HepG2 (cell line): ENCODE results near the gene TASOR2. TPM values are rescaled to one million over a fixed set of nuclear protein-coding genes. Genes with fewer than 3 reads are reported as not detected.

ENCODE experiments used
- ATM ChIP-seq: fragments of 450-650 bp; IDR thresholded peaks from 2 replicates; pipeline ENCODE4 v1.7.1; 2017; ENCODE audit warnings: mild to moderate bottlenecking, borderline replicate concordance
- BCLAF1 ChIP-seq: fragments of 450-650 bp; IDR thresholded peaks from 2 replicates; pipeline ENCODE4 v1.6.1; 2017; ENCODE audit warnings: mild to moderate bottlenecking
- CHD4 ChIP-seq: fragments of 200-600 bp; sonication (generic); IDR thresholded peaks from 2 replicates; pipeline ENCODE4 v1.7.0; 2017; ENCODE audit warnings: mild to moderate bottlenecking, low read length, borderline replicate concordance
- ETV6 ChIP-seq: sonication (generic); formaldehyde crosslinking; conservative IDR thresholded peaks from 2 replicates; pipeline ENCODE4 v1.4.0; 2020; ENCODE audit warnings: missing genetic modification reagents
- GLI4 ChIP-seq: sonication (generic); formaldehyde crosslinking; IDR thresholded peaks from 2 replicates; pipeline ENCODE4 v1.5.1; 2020; ENCODE audit warnings: missing genetic modification reagents, mild to moderate bottlenecking, moderate library complexity, borderline replicate concordance
- HOMEZ ChIP-seq: IDR thresholded peaks from 2 replicates; pipeline ENCODE4 v1.6.1; 2016; ENCODE audit warnings: low read depth
- MZF1 ChIP-seq: sonication (generic); formaldehyde crosslinking; IDR thresholded peaks from 2 replicates; pipeline ENCODE4 v1.8.1; 2023; ENCODE audit warnings: mild to moderate bottlenecking, missing genetic modification reagents, borderline replicate concordance
- NPAS2 ChIP-seq: sonication (generic); formaldehyde crosslinking; IDR thresholded peaks from 2 replicates; pipeline ENCODE4 v1.8.0; 2022; ENCODE audit warnings: mild to moderate bottlenecking, missing genetic modification reagents, borderline replicate concordance
- PAWR ChIP-seq: sonication (generic); formaldehyde crosslinking; IDR thresholded peaks from 2 replicates; pipeline ENCODE4 v1.4.0; 2020; ENCODE audit warnings: missing genetic modification reagents, mild to moderate bottlenecking, borderline replicate concordance
- POLR2G ChIP-seq: fragments of 200-400 bp; formaldehyde crosslinking; IDR thresholded peaks from 2 replicates; pipeline ENCODE4 v1.6.1; 2018; ENCODE audit warnings: mild to moderate bottlenecking, low read depth, low read length, moderate library complexity
- SP1 ChIP-seq, 2 experiments: fragments of 450-650 bp in 1 of 2; sonication (generic) in 1 of 2; formaldehyde crosslinking in 1 of 2; IDR thresholded peaks; 2 replicates each; pipeline versions ENCODE4 v1.4.0 to v1.6.1; 2016 to 2020; ENCODE audit warnings: missing genetic modification reagents in 1 of 2
- STAT6 ChIP-seq: sonication (generic); formaldehyde crosslinking; IDR thresholded peaks from 2 replicates; pipeline ENCODE4 v1.4.0; 2020; ENCODE audit warnings: missing genetic modification reagents, mild to moderate bottlenecking, borderline replicate concordance
- SYNCRIP ChIP-seq: fragments of 200-400 bp; formaldehyde crosslinking; IDR thresholded peaks from 2 replicates; pipeline ENCODE4 v1.6.1; 2018; ENCODE audit warnings: mild to moderate bottlenecking, low read depth, low read length; ENCODE audit not compliant: insufficient read depth
- ZBTB1 ChIP-seq: sonication (generic); formaldehyde crosslinking; IDR thresholded peaks from 2 replicates; pipeline ENCODE4 v1.4.0; 2020; ENCODE audit warnings: missing genetic modification reagents, borderline replicate concordance
- ZBTB42 ChIP-seq: sonication (generic); formaldehyde crosslinking; IDR thresholded peaks from 2 replicates; pipeline ENCODE4 v1.5.0; 2020; ENCODE audit warnings: mild to moderate bottlenecking, missing genetic modification reagents
- ZNF549 ChIP-seq: sonication (generic); formaldehyde crosslinking; IDR thresholded peaks from 2 replicates; pipeline ENCODE4 v1.5.0; 2020; ENCODE audit warnings: missing genetic modification reagents
- ZNF570 ChIP-seq: sonication (generic); formaldehyde crosslinking; IDR thresholded peaks from 2 replicates; pipeline ENCODE4 v1.4.0; 2020; ENCODE audit warnings: mild to moderate bottlenecking, missing genetic modification reagents, borderline replicate concordance
- ZNF616 ChIP-seq: sonication (generic); formaldehyde crosslinking; IDR thresholded peaks from 2 replicates; pipeline ENCODE4 v1.5.0; 2020; ENCODE audit warnings: low read depth, mild to moderate bottlenecking, missing genetic modification reagents
- ZNF652 ChIP-seq: IDR thresholded peaks from 2 replicates; pipeline ENCODE4 v1.6.1; 2016; ENCODE audit warnings: low read depth, borderline replicate concordance
- ZNF766 ChIP-seq: sonication (generic); formaldehyde crosslinking; IDR thresholded peaks from 2 replicates; pipeline ENCODE4 v1.5.0; 2020; ENCODE audit warnings: missing genetic modification reagents, borderline replicate concordance
- ZNF776 ChIP-seq: sonication (generic); formaldehyde crosslinking; IDR thresholded peaks from 2 replicates; pipeline ENCODE4 v1.4.0; 2020; ENCODE audit warnings: mild to moderate bottlenecking, missing genetic modification reagents
- ZNF777 ChIP-seq: sonication (generic); formaldehyde crosslinking; IDR thresholded peaks from 2 replicates; pipeline ENCODE4 v1.4.0; 2020; ENCODE audit warnings: missing genetic modification reagents
- ZSCAN12 ChIP-seq: sonication (generic); formaldehyde crosslinking; IDR thresholded peaks from 2 replicates; pipeline ENCODE4 v1.9.0; 2021; ENCODE audit warnings: mild to moderate bottlenecking, missing genetic modification reagents
- polyA plus RNA-seq, 8 experiments: library from polyadenylated mRNA; depleted of rRNA in 3 of 8; stranded (reverse) in 7 of 8; unstranded in 1 of 8; fragments of >200 nt; fragmentation: Illumina TruSeq in 4 of 8; extraction: Trizol in 4 of 8; gene quantifications; 2 replicates each; pipeline versions ENCODE4 v1.2.1 to v1.2.3, GENCODE V29; 2011 to 2016; ENCODE audit warnings: low read depth in 4 of 8, missing spikeins in 1 of 8, mixed read lengths in 1 of 8; ENCODE audit not compliant: insufficient read depth in 1 of 8
- total RNA-seq, 5 experiments: library from RNA; depleted of rRNA; stranded (reverse); fragments of >200 nt; fragmentation: Illumina TruSeq; extraction: Trizol; gene quantifications; 2 replicates each; pipeline ENCODE4 v1.2.3, GENCODE V29; 2016; ENCODE audit warnings: low read depth in 1 of 5

TASOR2 gene
- total and polyA plus RNA-seq, 2 of the 13 experiments (the other 11 are each of a cell fraction or from before 2014, with no cell fraction given): 24.2 to 55.3 TPM

GRCh38 chr10:5692461-5693358 is 8.1 kb downstream of the TASOR2 start (continued):
- TF ChIP-seq MZF1 (CRISPR knock-in tag) (no peak), ZNF776 (CRISPR knock-in tag) (no peak), ATM (no peak), NPAS2 (no peak), POLR2G (peak; percentile 86), SYNCRIP (no peak), ZBTB42 (CRISPR knock-in tag) (no peak), ZSCAN12 (CRISPR knock-in tag) (0 out of 2 replicates have a peak, but pooled peaks have one; percentile 43), STAT6 (CRISPR knock-in tag) (no peak), ZBTB1 (CRISPR knock-in tag) (no peak), ZNF549 (CRISPR knock-in tag) (no peak), CHD4 (no peak), ZNF766 (no peak), BCLAF1 (no peak), ZNF616 (no peak), ZNF570 (CRISPR knock-in tag) (no peak), GLI4 (CRISPR knock-in tag) (peak; percentile 61; the same call in 1 of the 2 replicates), PAWR (no peak), ETV6 (CRISPR knock-in tag) (peak; percentile 57; the same call in 1 of the 2 replicates), ZNF652 (no peak), HOMEZ (CRISPR knock-in tag) (peak; percentile 77), SP1 (IDR thresholded peaks at IDR 0.05) (no peak), SP1 (CRISPR knock-in tag; IDR thresholded peaks at IDR 0.05) (peak; percentile 62), ZNF777 (no peak)
